GM18867 (cell line): ENCODE measurements around the gene NCF2.
A peak's percentile ranks its signal among the peaks of the same experiment; 100 is the strongest.

Experiments used
- ATAC-seq: cut with Tn5 transposase; IDR thresholded peaks from one replicate; pipeline ENCODE4 v1.9.1; 2021; ENCODE audit warnings: mild to moderate bottlenecking, moderate library complexity; ENCODE audit not compliant: unreplicated experiment

Gene NCF2

GRCh38 chr1:183586455-183586854, 3.8 kb downstream of the NCF2 start:
- ATAC-seq, result no peak

- no peak for ATAC-seq
Observed at GRCh38 chr1:183585038-183585437, 5.2 kb downstream of the NCF2 start.

- ATAC-seq, result no peak
Observed at GRCh38 chr1:183584147-183584546, 6.1 kb downstream of the NCF2 start.

- no peak for ATAC-seq
Observed at GRCh38 chr1:183583466-183583865, 6.8 kb downstream of the NCF2 start.

GRCh38 chr1:183582021-183582713, 8.1 kb downstream of the NCF2 start:
- ATAC-seq, result no peak

- ATAC-seq, result no peak
Observed at GRCh38 chr1:183580281-183580682, 10.0 kb downstream of the NCF2 start.

GRCh38 chr1:183578856-183579255, 11.4 kb downstream of the NCF2 start:
- ATAC-seq, result no peak

GRCh38 chr1:183577897-183578465, 12.3 kb downstream of the NCF2 start:
- ATAC-seq, result no peak

- ATAC-seq, result no peak
Observed at GRCh38 chr1:183576537-183576936, 13.7 kb downstream of the NCF2 start.

- ATAC-seq, result no peak
Observed at GRCh38 chr1:183575606-183576005, 14.7 kb downstream of the NCF2 start.

GRCh38 chr1:183572721-183573120, 17.5 kb downstream of the NCF2 start:
- ATAC-seq, result no peak

- no peak for ATAC-seq
Observed at GRCh38 chr1:183571678-183572268, 18.5 kb downstream of the NCF2 start.

GRCh38 chr1:183570451-183570850, 19.8 kb downstream of the NCF2 start:
- no peak for ATAC-seq

GRCh38 chr1:183569801-183570200, 20.5 kb downstream of the NCF2 start:
- no peak for ATAC-seq

- ATAC-seq, result no peak
Observed at GRCh38 chr1:183569141-183569540, 21.1 kb downstream of the NCF2 start.

- ATAC-seq, result no peak
Observed at GRCh38 chr1:183568176-183569021, 21.9 kb downstream of the NCF2 start.

- peak; percentile 56 for ATAC-seq
Observed at GRCh38 chr1:183567584-183567983, 22.7 kb downstream of the NCF2 start.

GRCh38 chr1:183566026-183566425, 24.2 kb downstream of the NCF2 start:
- ATAC-seq, result no peak

- no peak for ATAC-seq
Observed at GRCh38 chr1:183565261-183565660, 25.0 kb downstream of the NCF2 start.

- ATAC-seq, result no peak
Observed at GRCh38 chr1:183562701-183563100, 27.6 kb downstream of the NCF2 start.

- no peak for ATAC-seq
Observed at GRCh38 chr1:183559061-183559460, 31.2 kb downstream of the NCF2 start.

- no peak for ATAC-seq
Observed at GRCh38 chr1:183554577-183554976, 35.7 kb downstream of the NCF2 start.
